Choroid plexus epithelial cell (primary cell): Measurements from ENCODE around the gene TRANK1.
A peak's percentile ranks its signal among the peaks of the same experiment; 100 is the strongest.

ENCODE experiments used
- DNase-seq: peaks from one replicate; pipeline ENCODE4 v3.0.0-alpha.2; 2010; ENCODE audit warnings: low read depth
- H3K4me3 ChIP-seq: 2 replicates; pipeline ENCODE4 v1.5.1; 2011; ENCODE audit warnings: low read depth, mild to moderate bottlenecking, control low read depth, low read length, moderate library complexity
- CTCF ChIP-seq: conservative IDR thresholded peaks from 2 replicates; pipeline ENCODE4 v1.5.1; 2011; ENCODE audit warnings: low read depth, mild to moderate bottlenecking, control low read depth, inconsistent platforms, low read length, moderate library complexity

The TRANK1 gene

GRCh38 chr3:36871379-36872126 is 73.3 kb downstream of the TRANK1 start:
- no peak overlapping the region for H3K4me3 ChIP-seq
- DNase-seq, result no peak
- no peak for TF ChIP-seq CTCF

GRCh38 chr3:36868614-36869436 is 76.0 kb downstream of the TRANK1 start:
- peak; percentile 83 for TF ChIP-seq CTCF
- H3K4me3 ChIP-seq, result no peak overlapping the region
- peak; percentile 81 for DNase-seq

- no peak for DNase-seq
- no peak for TF ChIP-seq CTCF
- no peak overlapping the region for H3K4me3 ChIP-seq
These were observed 77.0 kb downstream of the TRANK1 start for GRCh38 chr3:36867810-36868209.

GRCh38 chr3:36866368-36866767 is 78.5 kb downstream of the TRANK1 start:
- no peak for TF ChIP-seq CTCF
- H3K4me3 ChIP-seq, result no peak overlapping the region
- peak; percentile 19 for DNase-seq

GRCh38 chr3:36864180-36865053 is 80.4 kb downstream of the TRANK1 start:
- H3K4me3 ChIP-seq, result no peak overlapping the region
- no peak for DNase-seq
- TF ChIP-seq CTCF, result no peak

- DNase-seq, result no peak
- H3K4me3 ChIP-seq, result no peak overlapping the region
- TF ChIP-seq CTCF, result no peak
These were observed 82.6 kb downstream of the TRANK1 start for GRCh38 chr3:36862076-36862755.
